Stimulated activated CD4-positive, alpha-beta T cell treated with anti-CD3 and anti-CD28 coated beads, TNF-alpha, amount 100 ng/mL, for 48 hours (primary cell): ENCODE measurements around the gene KCNJ15.

Experiments used
- DNase-seq, 3 donors: peaks; one replicate each; pipeline ENCODE4 v3.0.0-alpha.2; 2020; ENCODE audit warnings: low read depth in 3 of 3

The KCNJ15 gene

GRCh38 chr21:38326899-38327298, 70.1 kb downstream of the KCNJ15 start:
- no peak for DNase-seq

GRCh38 chr21:38327984-38328383, 71.2 kb downstream of the KCNJ15 start:
- DNase-seq, result no peak

GRCh38 chr21:38329162-38329561, 72.4 kb downstream of the KCNJ15 start:
- no peak for DNase-seq

GRCh38 chr21:38330666-38331065, 73.9 kb downstream of the KCNJ15 start:
- no peak for DNase-seq

- no peak for DNase-seq
Measured at GRCh38 chr21:38333301-38334272, 76.8 kb downstream of the KCNJ15 start.

- no peak for DNase-seq
Measured at GRCh38 chr21:38334866-38335265, 78.1 kb downstream of the KCNJ15 start.

GRCh38 chr21:38337793-38338192, 81.0 kb downstream of the KCNJ15 start:
- DNase-seq, result no peak

GRCh38 chr21:38340131-38340530, 83.3 kb downstream of the KCNJ15 start:
- no peak for DNase-seq

GRCh38 chr21:38341546-38342012, 84.8 kb downstream of the KCNJ15 start:
- no peak for DNase-seq

- DNase-seq, result no peak
Measured at GRCh38 chr21:38342739-38343138, 85.9 kb downstream of the KCNJ15 start.

- DNase-seq, result no peak
Measured at GRCh38 chr21:38343691-38344090, 86.9 kb downstream of the KCNJ15 start.

GRCh38 chr21:38346286-38346685, 89.5 kb downstream of the KCNJ15 start:
- no peak for DNase-seq

GRCh38 chr21:38349111-38349746, 92.4 kb downstream of the KCNJ15 start:
- DNase-seq, result peak in 1 of 3 donors; percentile 9

- DNase-seq, result no peak
Measured at GRCh38 chr21:38349977-38350376, 93.2 kb downstream of the KCNJ15 start.

- DNase-seq, result no peak
Measured at GRCh38 chr21:38350684-38351083, 93.9 kb downstream of the KCNJ15 start.

GRCh38 chr21:38351176-38351959, 94.6 kb downstream of the KCNJ15 start:
- no peak for DNase-seq

- DNase-seq, result no peak
Measured at GRCh38 chr21:38351961-38352521, 95.2 kb downstream of the KCNJ15 start.

- peak in 2 of 3 donors; percentile 36 to 38 for DNase-seq
Measured at GRCh38 chr21:38352536-38353219, 95.9 kb downstream of the KCNJ15 start.

GRCh38 chr21:38354231-38354630, 97.4 kb downstream of the KCNJ15 start:
- no peak for DNase-seq

- no peak for DNase-seq
Measured at GRCh38 chr21:38354746-38355145, 98.0 kb downstream of the KCNJ15 start.

GRCh38 chr21:38355353-38355752, 98.6 kb downstream of the KCNJ15 start:
- DNase-seq, result no peak
